ENCODE results near the gene FBN1.

GRCh38 chr15:48573780-48574179, 71.7 kb downstream of the FBN1 start:
- TF ChIP-seq POLR2AphosphoS5 (IDR thresholded peaks at IDR 0.05; ENCODE audit: insufficient read depth in 1 of 2, low read depth in 1 of 2) (no peak), CTCF (IDR thresholded peaks at IDR 0.05) (no peak)

Data from vagina (tissue), 2 donors.